GM04504 (cell line): ENCODE data around the gene SLC2A9.

Experiments
- DNase-seq: peaks from one replicate; pipeline ENCODE4 v3.0.0-alpha.2; 2012; ENCODE audit warnings: low read depth

SLC2A9 gene

GRCh38 chr4:10045481-10045880 is 24.2 kb upstream of the SLC2A9 start:
- DNase-seq: no peak

GRCh38 chr4:10041036-10041435 is 19.7 kb upstream of the SLC2A9 start:
- DNase-seq: no peak

GRCh38 chr4:10040049-10040892 is 19.0 kb upstream of the SLC2A9 start:
- no peak for DNase-seq

GRCh38 chr4:10036807-10037342 is 15.6 kb upstream of the SLC2A9 start:
- no peak for DNase-seq

DNA sequence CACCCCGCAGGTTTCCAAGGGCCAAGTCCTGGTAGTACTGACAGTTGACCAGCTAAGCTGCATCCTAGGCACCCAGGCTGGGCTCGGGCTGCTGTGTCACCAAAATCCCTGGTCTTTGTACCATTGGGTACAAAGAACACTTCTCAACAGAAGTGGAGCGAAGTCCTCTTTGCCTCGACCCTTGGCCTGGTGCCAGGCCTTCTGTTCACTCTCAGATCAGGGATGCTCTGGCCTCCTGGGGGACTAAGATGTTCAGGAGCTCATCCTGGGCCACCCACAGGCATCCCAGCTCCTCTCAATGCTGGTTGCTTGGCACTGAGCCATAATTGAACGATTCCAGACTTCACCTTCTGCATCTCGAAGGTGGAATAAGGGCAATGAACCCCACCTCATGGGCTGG is 13.8 kb upstream of the SLC2A9 start:
- DNase-seq: no peak

GRCh38 chr4:10034612-10035104 is 13.4 kb upstream of the SLC2A9 start:
- DNase-seq: no peak

- DNase-seq: no peak
These were observed 12.8 kb upstream of the SLC2A9 start for GRCh38 chr4:10034136-10034535.

- DNase-seq: no peak
These were observed 12.0 kb upstream of the SLC2A9 start for GRCh38 chr4:10033191-10033881.

- no peak for DNase-seq
These were observed 11.3 kb upstream of the SLC2A9 start for GRCh38 chr4:10032625-10033024.

GRCh38 chr4:10031668-10032590 is 10.6 kb upstream of the SLC2A9 start:
- no peak for DNase-seq

DNA sequence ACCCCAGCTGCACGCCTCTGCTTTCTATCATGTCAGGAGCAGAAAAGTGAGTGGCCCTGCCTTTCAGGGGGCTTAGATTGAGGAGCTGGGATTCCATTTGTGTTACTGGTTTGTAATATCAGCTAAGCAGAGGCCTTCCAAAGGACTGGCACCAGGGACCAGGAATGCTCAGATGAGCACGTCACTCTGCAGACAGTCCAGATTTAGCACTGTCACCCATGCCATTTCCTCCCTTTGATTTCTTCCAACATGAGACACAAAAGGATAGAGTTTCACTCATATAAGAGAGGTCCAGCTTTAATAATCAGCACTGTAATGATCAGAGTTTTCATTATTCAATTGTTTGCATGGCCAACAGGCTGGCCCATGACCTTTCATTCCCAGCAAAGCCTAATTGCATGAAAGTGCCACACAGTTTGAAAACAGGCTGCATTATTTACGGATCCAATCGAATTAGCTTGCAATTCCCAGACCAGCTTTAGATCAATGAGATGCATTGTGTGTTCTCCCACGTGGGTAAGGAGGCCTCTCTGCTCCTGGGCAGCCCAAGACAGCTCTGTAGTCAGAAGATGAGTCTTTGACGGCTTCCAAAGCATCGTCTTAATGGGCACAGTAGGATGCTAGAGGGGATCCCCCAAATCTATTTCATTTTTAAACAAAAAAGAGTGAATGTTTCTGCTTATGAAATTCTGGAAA is 9.8 kb upstream of the SLC2A9 start:
- no peak for DNase-seq

GRCh38 chr4:10029403-10029802 is 8.1 kb upstream of the SLC2A9 start:
- no peak for DNase-seq

- no peak for DNase-seq
These were observed 7.6 kb upstream of the SLC2A9 start for GRCh38 chr4:10028910-10029309.

DNA sequence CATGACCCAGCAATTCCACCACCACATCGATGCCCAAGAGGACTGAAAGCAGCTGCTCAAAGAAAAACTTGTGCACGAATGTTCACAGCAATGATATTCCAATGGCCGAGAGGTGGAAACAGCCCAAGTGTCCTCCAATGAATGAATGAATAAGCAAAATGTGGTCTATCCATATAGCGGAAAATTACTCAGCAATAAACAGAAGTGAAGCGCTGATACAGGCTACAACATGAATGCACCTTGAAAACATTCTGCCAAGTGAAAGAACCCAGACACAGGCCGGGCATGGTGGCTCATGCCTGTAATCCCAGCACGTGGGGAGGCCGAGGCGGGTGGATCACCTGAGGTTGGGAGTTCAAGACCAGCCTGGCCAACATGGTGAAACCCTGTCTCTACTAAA is 5.2 kb upstream of the SLC2A9 start:
- no peak for DNase-seq

DNA sequence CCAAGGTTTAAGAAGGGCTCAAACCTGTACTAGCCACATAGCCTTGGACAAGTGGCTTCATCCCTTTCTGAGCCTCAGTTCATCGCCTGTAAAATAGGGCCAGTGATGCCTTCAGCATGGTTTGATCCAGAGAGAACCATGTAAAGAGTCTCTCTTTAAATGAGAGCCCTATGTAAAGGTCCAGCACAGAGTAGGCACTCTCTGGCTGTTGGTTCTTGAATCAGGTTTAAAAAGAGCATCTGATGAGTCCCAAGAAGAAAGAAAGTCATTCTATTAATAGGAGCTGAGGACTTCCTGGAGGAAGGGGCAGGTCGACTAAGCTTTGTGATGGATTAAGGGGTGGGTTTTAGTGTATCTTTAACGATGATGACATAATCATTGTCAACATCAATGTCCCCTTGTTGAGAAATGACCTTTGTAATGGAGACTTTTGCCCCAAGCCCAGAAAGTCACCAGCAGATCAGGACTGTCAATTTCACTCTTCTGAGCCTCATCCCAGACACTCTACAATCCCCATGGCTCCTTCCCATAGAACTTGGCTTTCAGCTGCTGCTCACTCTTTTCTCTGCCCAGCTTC is 4.0 kb upstream of the SLC2A9 start:
- no peak for DNase-seq

GRCh38 chr4:10024303-10024702 is 3.0 kb upstream of the SLC2A9 start:
- DNase-seq: no peak

DNA sequence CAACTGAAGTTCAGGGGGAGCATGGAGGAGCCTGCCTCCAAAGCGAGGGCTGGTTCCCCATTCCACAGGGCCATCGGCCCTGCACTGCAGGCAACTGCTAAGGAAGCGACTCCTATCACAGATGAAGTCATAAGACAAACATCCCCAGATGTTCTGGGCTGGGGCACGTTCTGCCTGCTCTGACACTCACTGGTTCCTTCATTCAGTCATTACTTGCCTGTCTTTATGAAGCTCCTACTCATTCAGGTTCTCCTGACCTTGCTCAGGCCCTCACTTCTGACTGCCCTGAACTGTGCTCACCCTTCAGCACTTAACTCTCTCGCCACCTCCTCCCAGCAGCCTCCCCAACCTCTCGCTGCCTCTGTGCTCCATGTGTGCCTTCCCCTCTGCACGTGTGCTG is 2.5 kb upstream of the SLC2A9 start:
- no peak for DNase-seq

GRCh38 chr4:10023050-10023419 is 1.7 kb upstream of the SLC2A9 start:
- DNase-seq: no peak

DNA sequence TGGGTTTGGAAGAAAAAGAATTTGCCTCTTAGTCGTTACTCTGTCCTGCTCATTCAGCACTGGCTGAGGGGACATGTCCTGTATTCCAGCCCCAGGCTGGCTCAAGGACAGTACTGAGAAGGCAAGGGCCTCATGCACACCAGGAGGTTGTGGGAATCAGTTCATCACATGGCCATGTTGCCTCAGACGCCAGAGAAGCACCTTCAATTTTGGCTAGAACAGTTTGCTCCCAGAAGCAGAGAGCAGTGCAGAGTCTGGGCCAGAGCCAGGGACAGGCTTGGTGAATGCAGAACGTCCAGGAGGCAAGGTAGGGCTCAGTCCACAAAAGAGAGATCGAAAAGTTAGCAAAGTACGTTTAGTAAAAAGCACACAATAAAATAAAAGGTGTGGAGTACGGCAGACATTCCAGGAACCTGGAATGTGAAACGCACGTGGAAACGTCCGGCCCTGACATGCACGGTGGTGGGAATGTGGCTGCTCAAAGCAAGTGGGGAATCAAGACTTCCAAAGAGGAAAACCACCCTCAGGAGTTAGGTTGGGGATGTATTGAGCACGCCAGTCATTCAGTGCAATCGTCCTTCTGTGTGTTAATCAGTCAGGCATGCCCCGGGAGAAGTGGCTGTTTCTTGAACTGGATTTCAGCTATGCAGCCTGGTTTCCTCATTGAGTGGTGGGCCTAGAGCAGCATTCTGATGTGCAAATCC is 1.2 kb upstream of the SLC2A9 start:
- DNase-seq: no peak

DNA sequence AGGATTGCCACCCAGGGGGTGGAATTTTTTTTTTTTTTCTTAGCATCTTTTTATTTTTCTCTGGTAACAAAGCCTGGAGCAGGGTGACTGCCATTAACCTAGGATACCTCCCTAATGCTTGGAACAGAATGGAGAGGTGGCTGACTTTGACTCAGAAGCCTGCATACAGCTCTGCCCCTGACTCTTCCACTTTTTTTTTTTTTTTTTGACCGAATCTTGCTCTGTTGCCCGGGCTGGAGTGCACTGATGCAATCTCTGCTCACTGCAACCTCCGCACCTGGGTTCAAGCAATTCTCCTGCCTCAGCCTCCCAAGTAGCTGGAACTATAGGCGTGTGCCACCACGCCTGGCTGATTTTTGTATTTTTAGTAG is 341 bp upstream of the SLC2A9 start:
- no peak for DNase-seq

DNA sequence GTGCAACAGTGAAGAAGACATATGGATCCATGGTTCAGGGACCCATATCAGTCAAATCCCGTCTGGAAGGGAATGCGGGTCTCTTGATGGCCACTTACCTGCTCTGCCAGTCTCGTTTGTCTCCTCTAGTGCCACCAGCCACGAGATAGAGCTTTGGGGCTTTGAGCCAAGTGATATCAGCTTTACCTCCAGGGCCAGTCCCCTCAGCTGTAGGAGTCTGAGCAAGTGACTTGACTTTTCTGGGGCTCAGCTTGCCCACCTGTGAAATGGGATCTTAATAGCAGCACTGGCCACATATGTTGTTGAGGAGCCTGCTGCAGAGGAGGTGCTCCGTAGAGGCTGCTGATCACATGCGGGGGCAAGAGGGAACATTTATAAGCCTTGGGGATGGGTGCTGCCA is 1.2 kb downstream of the SLC2A9 start:
- DNase-seq: no peak
